H1 (cell line): Measurements from ENCODE around the gene AIMP1. TPM values are rescaled to one million over a fixed set of nuclear protein-coding genes. Genes with fewer than 3 reads are reported as not detected.

Experiments
- E2F6 ChIP-seq: IDR thresholded peaks from 2 replicates; pipeline ENCODE4 v1.6.1; 2012; ENCODE audit warnings: inconsistent platforms
- polyA plus RNA-seq, 7 experiments: library from polyadenylated mRNA; depleted of rRNA in 3 of 7; stranded (reverse) in 5 of 7; unstranded in 2 of 7; fragments of >200 nt in 5 of 7; fragments of 200-250 nt in 2 of 7; gene quantifications; 1 replicate in 5 of 7; 2 replicates in 1 of 7; 4 replicates in 1 of 7; pipeline versions ENCODE4 v1.2.1 to v1.2.3, GENCODE V29; 2011 to 2013; ENCODE audit warnings: missing spikeins in 2 of 7, mixed read lengths in 2 of 7
- total RNA-seq: library from RNA; stranded (reverse); fragmentation: NEBNext Ultra II Directional; extraction: Animal tissue kit (Norgen Biotek cat#: 25700); gene quantifications from 2 replicates; pipeline ENCODE4 v1.2.1, GENCODE V29; 2021

Gene AIMP1
- total and polyA plus RNA-seq, 2 of the 8 experiments (the other 6 are each of a cell fraction or from before 2014, with no cell fraction given): 7.9 to 54.6 TPM

- no peak for TF ChIP-seq E2F6
Observed at GRCh38 chr4:106291678-106292077, 24.7 kb upstream of the AIMP1 start (continued).
